K562 (cell line): ENCODE data around the gene DCAF17. TPM values are rescaled to one million over a fixed set of nuclear protein-coding genes. Genes with fewer than 3 reads are reported as not detected.

Experiments
- ATAC-seq: fragments of 200-7000 bp; cut with Tn5 transposase; 3 replicates; pipeline ENCODE4 v1.9.1; 2020; ENCODE audit warnings: moderate library complexity
- BruUV-seq: library from RNA; stranded (reverse); fragments of 400-500 nt; replicated peaks from 2 replicates; lab custom pipeline; 2021; lab: Mats Ljungman, UMichigan
- CTCF ChIA-PET: fragments of 300-600 bp; formaldehyde crosslinking; extraction: SDS; loops from one replicate; lab custom pipeline; 2021; ENCODE audit warnings: low intra/inter-chr PET ratio; lab: Yijun Ruan, JAX
- POLR2A ChIA-PET: fragments of 300-600, 350-650 bp; sonication (Branson Sonifier 250); formaldehyde crosslinking; extraction: SDS; loops from one replicate; lab custom pipeline; 2021; ENCODE audit warnings: antibody characterized with exemption, inconsistent platforms; lab: Yijun Ruan, JAX
- DNase-seq, 4 experiments: peaks; one replicate each; pipeline versions ENCODE4 v3.0.0 to v3.0.0-alpha.2; 2011 to 2018; ENCODE audit warnings: low spot score in 3 of 4, mixed read lengths in 3 of 4; ENCODE audit errors: extremely low read depth in 1 of 4
- FAIRE-seq: peaks from 2 replicates; lab custom pipeline; 2011; peaks lifted over from hg19 to GRCh38; lab: Jason Lieb, UNC
- H2AFZ ChIP-seq: 2 replicates; pipeline ENCODE4 v1.6.0; 2011; ENCODE audit warnings: low read depth, low read length, control low read depth, inconsistent platforms
- H3K27ac ChIP-seq: fragments of 200-600 bp; 3 replicates; pipeline ENCODE4 v1.8.0; 2011; ENCODE audit warnings: low read depth, mild to moderate bottlenecking, control low read depth, inconsistent platforms, low read length, moderate library complexity, mixed read lengths; ENCODE audit errors: extremely low read depth
- H3K27me3 ChIP-seq, 2 experiments: fragments of 300-600 bp in 1 of 2; 2 replicates in 1 of 2; 3 replicates in 1 of 2; pipeline versions ENCODE4 v1.6.0 to v1.8.0; 2011; ENCODE audit warnings: inconsistent platforms in 2 of 2, low read length in 2 of 2, mild to moderate bottlenecking in 1 of 2, mixed read lengths in 1 of 2, moderate library complexity in 1 of 2; ENCODE audit not compliant: control insufficient read depth in 2 of 2, insufficient read depth in 2 of 2
- H3K36me3 ChIP-seq: fragments of 300-600 bp; 3 replicates; pipeline ENCODE4 v1.8.0; 2011; ENCODE audit warnings: mild to moderate bottlenecking, low read length, inconsistent platforms; ENCODE audit not compliant: control insufficient read depth, insufficient read depth
- H3K4me1 ChIP-seq, 2 experiments: fragments of 200-600 bp in 1 of 2; replicated peaks in 1 of 2; 2 replicates in 1 of 2; 3 replicates in 1 of 2; pipeline versions ENCODE4 v1.5.1 to v1.8.0; 2011; ENCODE audit warnings: inconsistent platforms in 2 of 2, low read length in 2 of 2, mild to moderate bottlenecking in 1 of 2, mixed read lengths in 1 of 2, moderate library complexity in 1 of 2; ENCODE audit not compliant: control insufficient read depth in 2 of 2, insufficient read depth in 2 of 2
- H3K4me2 ChIP-seq: 2 replicates; pipeline ENCODE4 v1.6.1; 2011; ENCODE audit warnings: low read length, control low read depth, inconsistent platforms, mixed read lengths; ENCODE audit not compliant: insufficient read depth
- H3K4me3 ChIP-seq: fragments of 200-600 bp; sonication (generic), shearing (Covaris generic); 2 replicates; pipeline ENCODE4 v1.5.1; 2016; ENCODE audit warnings: control low read depth, inconsistent platforms
- H3K79me2 ChIP-seq: fragments of 200-600 bp; 3 replicates; pipeline ENCODE4 v1.8.0; 2011; ENCODE audit warnings: low read length, inconsistent platforms; ENCODE audit not compliant: control insufficient read depth, insufficient read depth
- H3K9ac ChIP-seq, 2 experiments: 2 replicates each; pipeline versions ENCODE4 v1.6.0 to v1.6.1; 2011; ENCODE audit warnings: low read depth in 2 of 2, low read length in 2 of 2, control low read depth in 1 of 2, inconsistent platforms in 1 of 2, mild to moderate bottlenecking in 1 of 2, mixed read lengths in 1 of 2; ENCODE audit not compliant: insufficient read depth in 1 of 2
- H3K9me1 ChIP-seq: one replicate; pipeline ENCODE4 v1.6.0; 2011; ENCODE audit warnings: inconsistent platforms, mild to moderate bottlenecking, low read length, moderate library complexity; ENCODE audit not compliant: control insufficient read depth, insufficient read depth
- H3K9me3 ChIP-seq: replicated peaks from 2 replicates; pipeline ENCODE4 v1.5.1; 2011; ENCODE audit warnings: low read depth, low read length, inconsistent platforms; ENCODE audit not compliant: control insufficient read depth, insufficient read depth
- H4K20me1 ChIP-seq: replicated peaks from 2 replicates; pipeline ENCODE4 v1.6.1; 2011; ENCODE audit warnings: low read length, inconsistent platforms, mixed read lengths; ENCODE audit not compliant: control insufficient read depth, insufficient read depth
- ARID3A ChIP-seq: IDR thresholded peaks from 2 replicates; pipeline ENCODE4 v1.6.1; 2012; ENCODE audit warnings: low read depth, low read length, improper control_type of control experiment, borderline replicate concordance
- ATF3 ChIP-seq, 2 experiments: fragments of 450-650 bp in 1 of 2; sonication (generic) in 1 of 2; formaldehyde crosslinking in 1 of 2; IDR thresholded peaks in 1 of 2; conservative IDR thresholded peaks in 1 of 2; 2 replicates each; pipeline versions ENCODE4 v1.6.1 to v1.8.1; 2016 to 2023; ENCODE audit warnings: mild to moderate bottlenecking in 2 of 2, moderate library complexity in 2 of 2, inconsistent platforms in 1 of 2, missing genetic modification reagents in 1 of 2
- EHMT2 ChIP-seq: fragments of 450-650 bp; IDR thresholded peaks from 2 replicates; pipeline ENCODE4 v1.6.1; 2018; ENCODE audit warnings: antibody characterized with exemption
- ELK1 ChIP-seq: sonication (generic); formaldehyde crosslinking; IDR thresholded peaks from 2 replicates; pipeline ENCODE4 v1.8.1; 2022; ENCODE audit warnings: missing genetic modification reagents
- JUN ChIP-seq, 2 experiments: sonication (generic) in 1 of 2; formaldehyde crosslinking in 1 of 2; IDR thresholded peaks; 2 replicates each; pipeline versions ENCODE4 v1.6.1 to v1.8.0; 2012 to 2022; ENCODE audit warnings: borderline replicate concordance in 2 of 2, mild to moderate bottlenecking in 2 of 2, improper control_type of control experiment in 1 of 2, low read depth in 1 of 2, low read length in 1 of 2, missing genetic modification reagents in 1 of 2
- KDM5B ChIP-seq: fragments of 200-600 bp; sonication (generic); IDR thresholded peaks from 2 replicates; pipeline ENCODE4 v1.6.1; 2012; ENCODE audit warnings: low read depth, mild to moderate bottlenecking, moderate library complexity, low read length, control low read depth, inconsistent platforms; ENCODE audit not compliant: insufficient replicate concordance
- MAX ChIP-seq: sonication (generic); formaldehyde crosslinking; IDR thresholded peaks from 2 replicates; pipeline ENCODE4 v1.9.0; 2022; ENCODE audit warnings: mild to moderate bottlenecking, missing genetic modification reagents
- PRDM10 ChIP-seq: fragments of 450-650 bp; IDR thresholded peaks from 2 replicates; pipeline ENCODE4 v1.6.1; 2018; ENCODE audit not compliant: partially characterized antibody
- ZNF384 ChIP-seq: IDR thresholded peaks from 2 replicates; pipeline ENCODE4 v1.6.1; 2012; ENCODE audit warnings: low read depth, low read length, improper control_type of control experiment
- WGBS: fragments of 100-300 bp; shearing (Covaris generic); methylation state at CpG from one replicate; pipeline ENCODE4 v1.1.6; 2016; ENCODE audit warnings: low coverage, mixed read lengths; ENCODE audit not compliant: insufficient coverage; ENCODE audit errors: missing lambda C conversion rate; 5-methylcytosine and 5-hydroxymethylcytosine counted together
- in situ Hi-C: fragments of 300-500 bp; cut with MboI; formaldehyde crosslinking; loops from 4 replicates; pipeline ENCODE4 v1.15.0; 2018; ENCODE audit warnings: inconsistent platforms, mixed read lengths
- intact Hi-C: fragments of 100-400 bp; cut with micrococcal nuclease; formaldehyde crosslinking; loops from 2 replicates; pipeline ENCODE4 v1.14.2; 2022
- polyA plus RNA-seq, 8 experiments: library from polyadenylated mRNA; depleted of rRNA in 4 of 8; stranded (reverse) in 5 of 8; unstranded in 3 of 8; fragments of >200 nt; fragmentation: Nextera tagmentation in 2 of 8; fragmentation: Illumina TruSeq in 1 of 8; extraction: Ambion mirVana in 2 of 8; extraction: Trizol in 1 of 8; gene quantifications; 2 replicates each; pipeline versions ENCODE4 v1.2.1 to v1.2.3, GENCODE V29; 2011 to 2014; ENCODE audit warnings: inconsistent platforms in 1 of 8, missing spikeins in 1 of 8
- total RNA-seq, 7 experiments: library from RNA; depleted of rRNA in 6 of 7; stranded (reverse); fragments of >200 nt in 6 of 7; fragmentation: Illumina TruSeq in 2 of 7; extraction: Trizol in 2 of 7; gene quantifications; 2 replicates each; pipeline versions ENCODE4 v1.2.1 to v1.2.3, GENCODE V29; 2011 to 2021; ENCODE audit warnings: low replicate concordance in 1 of 7

The DCAF17 gene
- total and polyA plus RNA-seq, 9 of the 15 experiments (the other 6 are each of a cell fraction or from before 2014, with no cell fraction given): 10.0 to 38.5 (median 27.1) TPM

GRCh38 chr2:171515672-171516298, 81.8 kb downstream of the DCAF17 start:
- Histone ChIP-seq H3K9ac (no peak overlapping the region), H3K4me2 (peak overlapping the region; percentile 7; the same call in 1 of the 2 replicates), H3K4me1 (peaks cover 18 to 54% of the 10 kb centered on the region in 2 experiments; a peak in 4 of 5 replicates), H3K4me3 (no peak overlapping the region), H4K20me1 (no peaks in the 10 kb centered on the region), H2AFZ (peak overlapping the region; percentile 76), H3K36me3 (no peaks in the 10 kb centered on the region), H3K9me1 (no peaks in the 10 kb centered on the region), H3K27me3 (no peaks in the 10 kb centered on the region), H3K79me2 (no peaks in the 10 kb centered on the region), H3K9me3 (0 out of 2 replicates have a peak, but pooled peaks cover 2% of the 10 kb centered on the region), H3K27ac (peak overlapping the region; percentile 0; the same call in 1 of the 3 replicates)
- peak; percentile 26 for FAIRE-seq
- in situ Hi-C loops: no loop called here
- WGBS: 16% methylated on average over 6 of the region's 6 CpGs
- intact Hi-C loops: no loop called here
- ChIA-PET CTCF (interaction anchor here (0.6 kb wide), 1 partner anchor 602 kb away, joined by 4 read pairs; no protein-coding TSS in a partner anchor), POLR2A (interaction anchor here (0.6 to 1.5 kb wide), 3 partner anchors 14 to 1138 kb away, joined by 3 to 5 read pairs (median 3); no protein-coding TSS in a partner anchor)
- peak in 2 of 4 experiments; percentile 37 to 75 for DNase-seq
- no TSS peak for BruUV-seq
- ATAC-seq: peak; percentile 50
- peak; percentile 74 for TF ChIP-seq ATF3 (IDR thresholded peaks at IDR 0.05)
- TF ChIP-seq ATF3 (CRISPR knock-in tag; conservative IDR thresholded peaks at IDR 0.05): no peak
- TF ChIP-seq EHMT2: peak; percentile 35; the same call in 1 of the 2 replicates
- TF ChIP-seq PRDM10: peak; percentile 89
- no peak for TF ChIP-seq ARID3A
- no peak for TF ChIP-seq ELK1
- TF ChIP-seq KDM5B: no peak
- TF ChIP-seq JUN (IDR thresholded peaks at IDR 0.05; ENCODE audit: borderline replicate concordance, low read depth, low read length): peak; percentile 16; the same call in 1 of the 2 replicates
- no peak for TF ChIP-seq JUN (CRISPR knock-in tag; IDR thresholded peaks at IDR 0.05; ENCODE audit: borderline replicate concordance)
- TF ChIP-seq MAX (CRISPR knock-in tag): peak; percentile 52; the same call in 1 of the 2 replicates
- TF ChIP-seq ZNF384: peak; percentile 83
